IPS-15b (cell line): ENCODE measurements around the gene MPST.
"Not testable (repeated sequence)": the region's sequence is repeated elsewhere in the genome, so short reads cannot be mapped to it uniquely, and the experiment has no call there.

ENCODE experiments used
- H3K27me3 ChIP-seq: one replicate; pipeline ENCODE4 v1.6.1; 2013; ENCODE audit warnings: low read length; ENCODE audit not compliant: control insufficient read depth, insufficient read depth
- H3K36me3 ChIP-seq: one replicate; pipeline ENCODE4 v1.6.1; 2013; ENCODE audit warnings: low read length; ENCODE audit not compliant: control insufficient read depth, insufficient read depth
- H3K4me1 ChIP-seq: one replicate; pipeline ENCODE4 v1.6.1; 2013; ENCODE audit warnings: mild to moderate bottlenecking, low read length; ENCODE audit not compliant: control insufficient read depth, insufficient read depth
- H3K4me3 ChIP-seq: one replicate; pipeline ENCODE4 v1.5.1; 2013; ENCODE audit warnings: low read depth, low read length
- H3K9ac ChIP-seq: one replicate; pipeline ENCODE4 v1.6.1; 2013; ENCODE audit warnings: low read depth, mild to moderate bottlenecking, low read length
- H3K9me3 ChIP-seq: one replicate; pipeline ENCODE4 v1.6.1; 2013; ENCODE audit warnings: mild to moderate bottlenecking, low read length; ENCODE audit not compliant: control insufficient read depth, insufficient read depth

MPST gene

DNA sequence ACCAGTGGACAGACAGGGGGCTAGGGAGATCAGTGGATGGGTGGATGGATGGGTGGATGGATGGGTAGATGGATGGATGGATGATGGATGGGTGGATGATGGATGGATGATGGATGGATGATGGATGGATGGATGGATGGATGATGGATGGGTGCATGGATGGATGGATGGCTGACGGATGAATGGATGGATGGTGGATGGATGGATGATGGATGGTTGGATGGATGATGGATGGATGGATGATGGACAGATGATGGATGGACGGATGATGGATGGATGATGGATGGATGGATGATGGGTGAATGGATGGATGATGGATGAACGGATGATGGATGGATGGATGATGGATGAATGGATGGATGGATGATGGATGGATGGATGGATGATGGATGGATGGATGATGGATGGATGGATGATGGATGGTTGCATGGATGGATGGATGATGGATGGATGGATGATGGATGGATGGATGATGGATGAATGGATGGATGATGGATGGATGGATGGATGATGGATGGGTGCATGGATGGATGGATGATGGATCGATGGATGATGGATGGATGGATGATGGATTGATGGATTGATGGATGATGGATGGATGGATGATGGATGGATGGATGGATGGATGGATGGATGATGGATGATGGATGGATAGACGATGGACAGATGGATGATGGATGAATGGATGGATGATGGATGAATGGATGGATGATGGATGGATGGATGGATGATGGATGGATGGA lies 52.5 kb downstream of the MPST start:
- H3K4me3 ChIP-seq, H3K36me3 ChIP-seq, H3K4me1 ChIP-seq, H3K9ac ChIP-seq, H3K9me3 ChIP-seq: not testable (repeated sequence)
- H3K27me3 ChIP-seq, result peaks cover 34% of the 10 kb centered on the region

- H3K4me3 ChIP-seq, result no peak overlapping the region
- no peak overlapping the region for H3K9ac ChIP-seq
- H3K4me1 ChIP-seq, result peaks cover 4% of the 10 kb centered on the region
- peaks cover 34% of the 10 kb centered on the region for H3K27me3 ChIP-seq
- H3K9me3 ChIP-seq, result no peaks in the 10 kb centered on the region
- no peaks in the 10 kb centered on the region for H3K36me3 ChIP-seq
Measured at GRCh38 chr22:37072673-37073072, 53.1 kb downstream of the MPST start.

- Histone ChIP-seq H3K9ac (no peak overlapping the region), H3K4me3 (no peak overlapping the region), H3K9me3 (no peaks in the 10 kb centered on the region), H3K4me1 (peaks cover 5% of the 10 kb centered on the region), H3K27me3 (peaks cover 25% of the 10 kb centered on the region), H3K36me3 (no peaks in the 10 kb centered on the region)
Measured at GRCh38 chr22:37074537-37074936, 55.0 kb downstream of the MPST start.

GRCh38 chr22:37075046-37075445 lies 55.5 kb downstream of the MPST start:
- peaks cover 5% of the 10 kb centered on the region for H3K4me1 ChIP-seq
- H3K36me3 ChIP-seq, result no peaks in the 10 kb centered on the region
- peaks cover 20% of the 10 kb centered on the region for H3K27me3 ChIP-seq
- no peak overlapping the region for H3K4me3 ChIP-seq
- H3K9ac ChIP-seq, result no peak overlapping the region
- no peaks in the 10 kb centered on the region for H3K9me3 ChIP-seq

DNA sequence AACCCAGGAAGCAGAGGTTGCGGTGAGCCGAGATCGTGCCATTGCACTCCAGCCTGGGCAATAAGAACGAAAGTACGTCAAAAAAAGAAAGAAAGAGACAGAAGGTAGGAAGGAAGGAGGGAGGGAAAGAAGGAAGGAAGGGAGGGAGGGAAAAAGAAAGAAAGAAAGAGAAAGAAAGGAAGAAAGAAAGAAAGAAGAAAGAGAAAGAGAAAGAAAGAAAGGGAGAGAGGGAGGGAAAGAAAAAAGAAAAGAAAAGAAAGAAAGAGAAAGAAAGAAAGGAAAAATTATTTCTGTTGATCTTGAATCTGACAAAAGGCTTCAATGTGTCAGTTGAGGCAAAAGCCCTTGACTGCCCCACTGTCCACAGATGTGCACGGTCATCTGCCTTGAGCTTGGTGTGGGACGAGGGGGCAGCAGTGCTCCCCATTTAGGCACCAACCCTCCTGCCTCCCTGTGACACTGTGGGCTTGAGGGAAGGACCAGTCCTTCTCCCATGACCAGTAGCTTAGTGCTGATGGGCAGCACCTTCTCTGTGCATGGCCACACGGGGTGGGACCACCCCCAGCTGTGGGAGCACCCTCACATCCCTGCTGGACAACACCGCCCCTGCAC lies 56.4 kb downstream of the MPST start:
- Histone ChIP-seq H3K27me3 (peaks cover 14% of the 10 kb centered on the region), H3K4me1 (peaks cover 5% of the 10 kb centered on the region), H3K9me3 (no peaks in the 10 kb centered on the region), H3K4me3 (no peak overlapping the region), H3K9ac (no peak overlapping the region), H3K36me3 (no peaks in the 10 kb centered on the region)

DNA sequence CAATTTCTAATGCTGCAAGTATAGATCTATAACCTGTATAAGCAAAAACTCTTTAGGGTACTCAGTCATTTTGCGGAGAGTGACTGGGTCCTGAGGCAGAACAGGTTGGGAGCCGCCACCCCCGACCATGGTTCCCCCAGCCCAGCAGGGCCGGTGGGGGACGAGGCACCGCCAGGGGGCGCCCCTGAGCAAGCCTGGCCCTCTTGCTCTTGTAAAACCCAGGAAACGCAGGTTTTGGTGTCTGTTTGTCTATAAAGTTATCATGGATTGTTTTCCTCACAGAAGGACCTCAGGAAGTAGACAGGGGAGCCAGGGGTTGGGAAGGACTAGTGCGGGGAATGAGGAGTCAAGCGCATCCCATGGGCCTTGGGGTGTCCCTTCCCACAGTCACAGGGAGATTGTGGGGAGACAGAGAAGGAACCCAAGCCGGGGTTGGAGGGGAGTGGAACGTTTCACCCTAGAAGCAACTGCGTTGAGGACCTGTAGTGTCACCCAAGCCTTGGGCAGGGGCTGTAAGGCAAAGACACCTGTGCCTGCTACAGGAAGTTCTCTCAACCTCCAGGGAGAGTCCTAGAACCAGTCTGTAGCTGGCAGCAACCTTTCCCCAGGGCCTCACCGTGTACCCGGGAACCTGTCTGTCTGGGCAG lies 58.4 kb downstream of the MPST start:
- Histone ChIP-seq H3K9ac (no peak overlapping the region), H3K36me3 (no peaks in the 10 kb centered on the region), H3K4me3 (no peak overlapping the region), H3K9me3 (no peaks in the 10 kb centered on the region), H3K27me3 (peaks cover 7% of the 10 kb centered on the region), H3K4me1 (peaks cover 5% of the 10 kb centered on the region)

DNA sequence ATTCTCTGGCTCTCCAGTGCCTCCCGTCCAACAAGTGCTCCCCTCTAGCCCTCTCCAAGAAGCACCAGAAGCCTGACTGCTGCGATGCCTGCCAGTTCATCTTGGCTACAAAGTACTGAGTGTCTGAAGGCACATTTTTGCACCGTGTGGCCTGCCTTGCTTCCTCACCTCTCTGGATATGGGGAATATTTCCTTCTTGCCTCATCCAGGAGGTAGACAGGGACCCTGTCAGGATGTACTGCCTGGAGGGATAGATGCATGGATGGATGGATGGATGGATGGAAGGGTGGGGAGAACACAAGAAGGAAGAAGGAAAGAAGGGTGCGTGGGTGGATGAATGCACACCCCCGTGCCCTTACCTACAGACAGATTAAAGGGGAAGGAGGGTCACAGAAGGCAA lies 59.6 kb downstream of the MPST start:
- no peaks in the 10 kb centered on the region for H3K36me3 ChIP-seq
- H3K27me3 ChIP-seq, result peaks cover 7% of the 10 kb centered on the region
- peaks cover 5% of the 10 kb centered on the region for H3K4me1 ChIP-seq
- peak overlapping the region; percentile 12 for H3K9ac ChIP-seq
- H3K4me3 ChIP-seq, result no peak overlapping the region
- no peaks in the 10 kb centered on the region for H3K9me3 ChIP-seq
